Activated CD8-positive, alpha-beta T cell treated with anti-CD3 and anti-CD28 coated beads for 36 hours (primary cell): ENCODE results near the gene CFAP54. TPM values are rescaled to one million over a fixed set of nuclear protein-coding genes. Genes with fewer than 3 reads are reported as not detected.

ENCODE experiments used
- ATAC-seq: fragments of 200-7000 bp; cut with Tn5 transposase; one replicate; pipeline ENCODE4 v1.10.0; 2021; ENCODE audit warnings: mild to moderate bottlenecking, moderate library complexity
- CTCF ChIA-PET: fragments of 350-600 bp; sonication (Branson Sonifier 250); formaldehyde crosslinking; loops from one replicate; lab custom pipeline; 2021; ENCODE audit warnings: antibody characterized with exemption; lab: Charles Lee
- POLR2A ChIA-PET: fragments of 350-600 bp; sonication (Branson Sonifier 250); formaldehyde crosslinking; loops from one replicate; lab custom pipeline; 2021; ENCODE audit warnings: antibody characterized with exemption; lab: Charles Lee
- DNase-seq: peaks from one replicate; pipeline ENCODE4 v3.0.0-alpha.2; 2020
- H3K27ac Mint-ChIP-seq: one replicate; pipeline ENCODE4 v1.8.0; 2021; ENCODE audit warnings: mild to moderate bottlenecking, mixed read lengths
- H3K27me3 Mint-ChIP-seq: one replicate; pipeline ENCODE4 v1.8.0; 2021; ENCODE audit warnings: mixed read lengths
- H3K36me3 Mint-ChIP-seq: one replicate; pipeline ENCODE4 v1.8.0; 2021; ENCODE audit warnings: low read depth, mixed read lengths
- H3K4me1 Mint-ChIP-seq: one replicate; pipeline ENCODE4 v1.8.0; 2021; ENCODE audit warnings: low read depth, mixed read lengths
- H3K4me3 Mint-ChIP-seq: one replicate; pipeline ENCODE4 v1.8.0; 2021; ENCODE audit warnings: mild to moderate bottlenecking, moderate library complexity, mixed read lengths
- H3K9me3 Mint-ChIP-seq: one replicate; pipeline ENCODE4 v1.8.0; 2021; ENCODE audit warnings: mixed read lengths
- intact Hi-C: fragments of 100-400 bp; cut with micrococcal nuclease; formaldehyde crosslinking; loops from one replicate; pipeline ENCODE4 v1.10.0; 2022
- total RNA-seq, 2 experiments: library from RNA; stranded (reverse); gene quantifications; one replicate each; pipeline ENCODE4 v1.2.3, GENCODE V29; 2021
- TF ChIP-seq, protein P1 (sequence below): fragments of 200-600 bp; IDR thresholded peaks from one replicate; pipeline ENCODE4 v1.8.0; 2022; ENCODE audit warnings: antibody characterized with exemption, mild to moderate bottlenecking

Gene CFAP54
- total RNA-seq, 2 experiments from 2014 or later = 0.38 to 0.45 TPM

GRCh38 chr12:96606134-96606533 lies 116.8 kb downstream of the CFAP54 start:
- H3K9me3 Mint-ChIP-seq = peaks cover 4% of the 10 kb centered on the region
- DNase-seq (no peak), ATAC-seq (no peak)
- H3K36me3 Mint-ChIP-seq = no peaks in the 10 kb centered on the region
- ChIA-PET POLR2A (interaction anchor here (1.6 kb wide), 1 partner anchor 29 kb away, joined by 3 read pairs; no protein-coding TSS in a partner anchor), CTCF (interaction anchor here (1.0 kb wide), 1 partner anchor 28 kb away, joined by 3 read pairs; no protein-coding TSS in a partner anchor)
- peaks cover 42% of the 10 kb centered on the region for H3K27me3 Mint-ChIP-seq
- H3K27ac Mint-ChIP-seq = no peak overlapping the region
- TF ChIP-seq, protein P1, sequence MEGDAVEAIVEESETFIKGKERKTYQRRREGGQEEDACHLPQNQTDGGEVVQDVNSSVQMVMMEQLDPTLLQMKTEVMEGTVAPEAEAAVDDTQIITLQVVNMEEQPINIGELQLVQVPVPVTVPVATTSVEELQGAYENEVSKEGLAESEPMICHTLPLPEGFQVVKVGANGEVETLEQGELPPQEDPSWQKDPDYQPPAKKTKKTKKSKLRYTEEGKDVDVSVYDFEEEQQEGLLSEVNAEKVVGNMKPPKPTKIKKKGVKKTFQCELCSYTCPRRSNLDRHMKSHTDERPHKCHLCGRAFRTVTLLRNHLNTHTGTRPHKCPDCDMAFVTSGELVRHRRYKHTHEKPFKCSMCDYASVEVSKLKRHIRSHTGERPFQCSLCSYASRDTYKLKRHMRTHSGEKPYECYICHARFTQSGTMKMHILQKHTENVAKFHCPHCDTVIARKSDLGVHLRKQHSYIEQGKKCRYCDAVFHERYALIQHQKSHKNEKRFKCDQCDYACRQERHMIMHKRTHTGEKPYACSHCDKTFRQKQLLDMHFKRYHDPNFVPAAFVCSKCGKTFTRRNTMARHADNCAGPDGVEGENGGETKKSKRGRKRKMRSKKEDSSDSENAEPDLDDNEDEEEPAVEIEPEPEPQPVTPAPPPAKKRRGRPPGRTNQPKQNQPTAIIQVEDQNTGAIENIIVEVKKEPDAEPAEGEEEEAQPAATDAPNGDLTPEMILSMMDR = no peak
- no peak overlapping the region for H3K4me3 Mint-ChIP-seq
- no peaks in the 10 kb centered on the region for H3K4me1 Mint-ChIP-seq
- intact Hi-C loops = no loop called here

- CTCF ChIA-PET = interaction anchor here (1.0 kb wide), 1 partner anchor 29 kb away, joined by 3 read pairs; no protein-coding TSS in a partner anchor
- peaks cover 44% of the 10 kb centered on the region for H3K27me3 Mint-ChIP-seq
Observed at GRCh38 chr12:96606644-96607043, 117.3 kb downstream of the CFAP54 start.

DNA sequence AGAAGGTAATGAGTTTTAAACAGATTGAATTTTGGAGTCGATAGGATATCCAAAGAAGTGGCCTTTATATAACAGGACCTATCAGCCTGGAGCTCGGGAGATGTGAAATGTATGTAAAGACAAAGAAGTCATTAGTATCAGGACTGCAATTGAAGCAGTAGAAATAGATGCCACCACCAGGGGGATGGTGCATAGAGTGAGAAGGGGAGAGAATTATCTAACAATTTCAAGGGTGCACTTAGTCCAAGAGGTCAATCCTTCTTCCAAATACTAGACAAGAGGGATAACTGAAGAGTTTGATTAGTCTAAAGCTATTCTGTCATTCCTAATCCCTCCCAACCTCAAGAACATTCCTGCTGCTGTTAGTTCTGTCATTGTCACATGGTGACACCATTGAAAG lies 127.8 kb downstream of the CFAP54 start:
- ChIA-PET CTCF (interaction anchor here (2.1 kb wide), 1 partner anchor 10 kb away, joined by 6 read pairs; no protein-coding TSS in a partner anchor), POLR2A (no interaction called here)
- intact Hi-C loops = no loop called here
- Mint-ChIP-seq H3K9me3 (no peaks in the 10 kb centered on the region), H3K4me3 (no peak overlapping the region), H3K4me1 (no peaks in the 10 kb centered on the region), H3K36me3 (no peaks in the 10 kb centered on the region), H3K27me3 (peaks cover 4% of the 10 kb centered on the region), H3K27ac (no peak overlapping the region)
- no peak for DNase-seq
- no peak for ATAC-seq
- TF ChIP-seq, protein P1 = no peak

More at GRCh38 chr12:96606644-96607043, 117.3 kb downstream of the CFAP54 start:
- TF ChIP-seq, protein P1 = no peak
- no peak overlapping the region for H3K4me3 Mint-ChIP-seq
- H3K27ac Mint-ChIP-seq = no peak overlapping the region
- intact Hi-C loops = no loop called here
- DNase-seq (no peak), ATAC-seq (no peak)
- no peaks in the 10 kb centered on the region for H3K4me1 Mint-ChIP-seq
- POLR2A ChIA-PET = interaction anchor here (1.6 kb wide), 1 partner anchor 29 kb away, joined by 3 read pairs; no protein-coding TSS in a partner anchor
- peaks cover 4% of the 10 kb centered on the region for H3K9me3 Mint-ChIP-seq
- no peaks in the 10 kb centered on the region for H3K36me3 Mint-ChIP-seq

DNA sequence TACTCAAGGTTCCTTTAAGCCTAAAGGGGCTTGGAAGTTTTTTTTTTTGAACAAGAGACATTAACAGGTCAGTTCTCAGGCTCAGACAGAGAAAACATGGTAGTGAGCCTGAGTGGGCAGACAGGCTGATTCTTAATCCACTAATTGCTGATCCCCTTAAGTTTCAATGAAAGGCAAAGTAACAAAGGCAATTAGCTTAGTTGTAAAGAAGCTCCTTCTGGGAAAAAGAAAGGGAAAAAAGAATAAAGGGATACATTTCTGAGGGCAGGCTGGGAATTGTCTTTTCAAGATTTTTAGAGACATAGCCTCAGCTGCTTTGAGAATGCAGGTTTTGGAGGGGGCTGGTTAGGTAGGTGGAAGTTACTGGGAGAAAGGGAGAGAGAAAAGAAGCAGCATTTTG lies 133.8 kb downstream of the CFAP54 start:
- no peaks in the 10 kb centered on the region for H3K9me3 Mint-ChIP-seq
- H3K36me3 Mint-ChIP-seq = no peaks in the 10 kb centered on the region
- H3K4me1 Mint-ChIP-seq = no peaks in the 10 kb centered on the region
- TF ChIP-seq, protein P1 = no peak
- ChIA-PET POLR2A (interaction anchor here (0.7 kb wide), 1 partner anchor 36 kb away, joined by 3 read pairs; no protein-coding TSS in a partner anchor), CTCF (no interaction called here)
- ATAC-seq = no peak
- intact Hi-C loops = no loop called here
- no peak overlapping the region for H3K4me3 Mint-ChIP-seq
- H3K27me3 Mint-ChIP-seq = no peaks in the 10 kb centered on the region
- no peak overlapping the region for H3K27ac Mint-ChIP-seq
- no peak for DNase-seq

- no peak overlapping the region for H3K27ac Mint-ChIP-seq
- H3K4me1 Mint-ChIP-seq = no peaks in the 10 kb centered on the region
- POLR2A ChIA-PET = no interaction called here
- CTCF ChIA-PET = no interaction called here
- no peaks in the 10 kb centered on the region for H3K9me3 Mint-ChIP-seq
- H3K27me3 Mint-ChIP-seq = no peaks in the 10 kb centered on the region
- H3K4me3 Mint-ChIP-seq = no peak overlapping the region
- DNase-seq = no peak
- intact Hi-C loops = no loop called here
- no peak for ATAC-seq
- TF ChIP-seq, protein P1 = no peak
- no peaks in the 10 kb centered on the region for H3K36me3 Mint-ChIP-seq
Observed at GRCh38 chr12:96623656-96624217, 134.4 kb downstream of the CFAP54 start.
